ENCODE results near the gene MVP. TPM values are rescaled to one million over a fixed set of nuclear protein-coding genes. Genes with fewer than 3 reads are reported as not detected.

MVP gene
- total and polyA plus RNA-seq, 8 donors, result 12.5 to 280 (median 19.7) TPM

DNA sequence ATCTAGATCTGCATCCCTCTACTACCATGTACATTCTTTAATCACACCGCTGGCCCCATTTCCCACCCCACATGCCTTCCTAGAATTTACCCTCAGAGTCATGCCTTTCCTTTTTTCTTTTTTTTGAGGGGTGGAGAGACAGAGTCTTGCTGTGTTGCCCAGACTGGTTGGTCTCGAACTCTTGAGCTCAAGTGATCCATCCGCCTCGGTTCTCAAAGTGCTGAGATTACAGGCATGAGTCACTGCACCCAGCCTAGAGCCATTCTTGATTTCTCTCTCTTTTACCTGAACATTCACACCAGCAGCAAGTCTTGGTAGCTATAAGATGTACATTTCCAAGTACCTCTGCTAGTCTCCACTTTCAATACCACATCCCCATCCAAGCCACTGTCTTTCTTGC lies 2.2 kb upstream of the MVP start:
- H3K27ac ChIP-seq, result peak overlapping the region in 1 of 2 donors; percentile 97
- no peak for TF ChIP-seq CTCF (IDR thresholded peaks at IDR 0.05)
- no peak for DNase-seq
- ATAC-seq, result no peak
- H3K27me3 ChIP-seq, result peaks cover 0 to 1% of the 10 kb centered on the region in 2 donors
- H3K4me1 ChIP-seq, result peaks cover 43 to 74% of the 10 kb centered on the region in 2 donors
- H3K36me3 ChIP-seq, result peaks cover 0 to 9% of the 10 kb centered on the region in 2 donors
- no peaks in the 10 kb centered on the region for H3K9me3 ChIP-seq
- intact Hi-C loops (cut with DNase I), result no loop called here
- H3K4me3 ChIP-seq, result peak overlapping the region in 1 of 2 donors; percentile 84

DNA sequence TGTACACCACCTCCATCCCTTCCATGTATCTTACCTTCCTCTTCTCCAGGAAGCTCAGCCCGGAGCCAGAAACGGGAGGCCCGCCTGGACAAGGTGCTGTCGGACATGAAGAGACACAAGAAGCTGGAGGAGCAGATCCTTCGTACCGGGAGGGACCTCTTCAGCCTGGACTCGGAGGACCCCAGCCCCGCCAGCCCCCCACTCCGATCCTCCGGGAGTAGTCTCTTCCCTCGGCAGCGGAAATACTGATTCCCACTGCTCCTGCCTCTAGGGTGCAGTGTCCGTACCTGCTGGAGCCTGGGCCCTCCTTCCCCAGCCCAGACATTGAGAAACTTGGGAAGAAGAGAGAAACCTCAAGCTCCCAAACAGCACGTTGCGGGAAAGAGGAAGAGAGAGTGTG lies 756 bp upstream of the MVP start:
- no peak for DNase-seq
- intact Hi-C loops (cut with DNase I), result no loop called here
- H3K9me3 ChIP-seq, result no peaks in the 10 kb centered on the region
- no peak for TF ChIP-seq CTCF (IDR thresholded peaks at IDR 0.05)
- H3K27me3 ChIP-seq, result no peaks in the 10 kb centered on the region
- H3K27ac ChIP-seq, result peak overlapping the region; percentile 89 to 92
- peaks cover 0 to 9% of the 10 kb centered on the region in 2 donors for H3K36me3 ChIP-seq
- H3K4me1 ChIP-seq, result peaks cover 56 to 83% of the 10 kb centered on the region in 2 donors
- H3K4me3 ChIP-seq, result peak overlapping the region in 1 of 2 donors; percentile 84
- no peak for ATAC-seq

DNA sequence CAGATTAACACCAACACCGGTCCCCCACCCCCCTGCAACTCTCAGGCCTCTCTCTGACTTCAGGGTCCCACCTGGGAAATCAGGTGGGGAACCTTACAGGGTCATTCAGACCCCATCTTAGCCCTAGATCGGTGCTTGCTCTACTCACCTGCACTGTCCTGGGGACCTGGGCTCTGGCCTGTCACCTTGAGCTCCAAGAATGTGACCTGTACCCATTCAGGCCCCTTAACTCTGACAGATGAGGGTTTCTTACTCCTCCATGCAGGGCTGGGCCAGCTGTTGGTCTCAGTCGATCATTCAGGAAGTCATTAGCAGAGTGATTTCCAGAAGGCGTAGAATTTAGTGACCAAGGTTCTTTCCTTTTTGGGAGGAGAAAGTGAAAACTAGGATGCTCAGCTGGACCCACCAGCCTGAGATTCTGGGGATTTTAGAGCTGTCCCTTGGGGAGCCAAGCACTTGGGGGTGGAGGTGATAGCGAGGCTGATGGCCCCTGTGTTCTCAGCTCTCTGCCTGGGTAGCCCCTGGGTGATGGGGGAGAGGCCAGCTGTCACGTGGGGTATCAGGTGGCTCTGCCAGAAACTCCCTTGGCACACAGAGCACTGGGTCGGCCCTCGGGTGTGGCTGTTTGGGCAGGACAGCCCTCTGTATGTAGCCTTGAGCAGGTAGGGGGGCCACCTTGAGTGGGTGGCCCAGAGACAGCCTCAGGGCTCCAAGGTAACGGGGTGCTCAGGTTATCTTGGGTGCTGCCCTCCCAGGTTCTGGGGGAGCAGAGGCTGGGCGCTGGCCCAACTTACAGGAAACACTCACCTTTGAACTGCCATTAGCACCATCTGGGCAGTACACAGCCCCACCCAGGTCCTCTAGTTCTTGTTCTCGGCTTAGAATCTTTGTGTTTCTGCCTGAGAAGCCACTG lies 724 bp downstream of the MVP start:
- Histone ChIP-seq H3K36me3 (peaks cover 0 to 9% of the 10 kb centered on the region in 2 donors), H3K4me3 (peak overlapping the region; percentile 53 to 84), H3K27me3 (no peaks in the 10 kb centered on the region), H3K27ac (peak overlapping the region; percentile 89 to 92), H3K9me3 (no peaks in the 10 kb centered on the region), H3K4me1 (peaks cover 62 to 86% of the 10 kb centered on the region in 2 donors)
- intact Hi-C loops (cut with DNase I), result no loop called here
- ATAC-seq, result peak; percentile 53
- peak in 2 of 4 donors; percentile 83 to 89 for DNase-seq
- TF ChIP-seq CTCF (IDR thresholded peaks at IDR 0.05), result no peak

- ATAC-seq, result peak; percentile 50
- Histone ChIP-seq H3K27ac (peak overlapping the region; percentile 89 to 92), H3K36me3 (peaks cover 0 to 9% of the 10 kb centered on the region in 2 donors), H3K4me3 (peak overlapping the region; percentile 53 to 84), H3K4me1 (peaks cover 64 to 92% of the 10 kb centered on the region in 2 donors), H3K9me3 (no peaks in the 10 kb centered on the region), H3K27me3 (no peaks in the 10 kb centered on the region)
- DNase-seq, result peak in 1 of 4 donors; percentile 56
- no peak for TF ChIP-seq CTCF (IDR thresholded peaks at IDR 0.05)
- intact Hi-C loops (cut with DNase I), result no loop called here
These were observed 1.4 kb downstream of the MVP start for GRCh38 chr16:29821643-29822115.

DNA sequence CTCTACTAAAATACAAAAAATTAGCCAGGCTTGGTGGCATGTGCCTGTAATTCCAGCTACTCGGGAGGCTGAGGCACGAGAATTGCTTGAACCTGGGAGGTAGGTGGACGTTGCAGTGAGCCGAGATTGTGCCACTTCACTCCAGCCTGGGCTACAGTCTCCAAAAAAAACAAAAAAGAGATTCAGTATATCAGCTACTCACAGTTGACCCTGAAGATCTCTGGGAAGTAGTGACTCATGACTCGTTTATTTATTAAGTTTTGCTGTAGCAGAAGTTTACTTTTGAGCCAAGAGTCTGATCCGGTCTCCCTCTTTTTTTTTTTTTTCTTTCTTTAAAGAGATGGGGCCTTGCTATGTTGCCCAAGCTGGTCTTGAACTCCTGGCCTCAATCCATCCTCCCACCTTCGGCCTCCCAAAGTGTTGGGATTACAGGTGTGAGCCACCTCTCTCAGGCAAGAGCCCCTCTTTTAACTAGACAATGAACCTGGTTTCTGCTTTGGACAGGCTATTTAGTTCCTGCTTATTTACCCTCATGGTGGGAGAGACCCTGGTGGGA lies 4.4 kb downstream of the MVP start:
- no peaks in the 10 kb centered on the region for H3K9me3 ChIP-seq
- H3K27me3 ChIP-seq, result no peaks in the 10 kb centered on the region
- H3K4me1 ChIP-seq, result peaks cover 53 to 92% of the 10 kb centered on the region in 2 donors
- H3K36me3 ChIP-seq, result peaks cover 0 to 8% of the 10 kb centered on the region in 2 donors
- TF ChIP-seq CTCF (IDR thresholded peaks at IDR 0.05), result no peak
- H3K27ac ChIP-seq, result peak overlapping the region; percentile 75 to 89
- no peak overlapping the region for H3K4me3 ChIP-seq
- DNase-seq (no peak), ATAC-seq (peak; percentile 23)
- intact Hi-C loops (cut with DNase I), result no loop called here
